Measurements from ENCODE around the gene EN1.
A peak's percentile ranks its signal among the peaks of the same experiment; 100 is the strongest.

DNA sequence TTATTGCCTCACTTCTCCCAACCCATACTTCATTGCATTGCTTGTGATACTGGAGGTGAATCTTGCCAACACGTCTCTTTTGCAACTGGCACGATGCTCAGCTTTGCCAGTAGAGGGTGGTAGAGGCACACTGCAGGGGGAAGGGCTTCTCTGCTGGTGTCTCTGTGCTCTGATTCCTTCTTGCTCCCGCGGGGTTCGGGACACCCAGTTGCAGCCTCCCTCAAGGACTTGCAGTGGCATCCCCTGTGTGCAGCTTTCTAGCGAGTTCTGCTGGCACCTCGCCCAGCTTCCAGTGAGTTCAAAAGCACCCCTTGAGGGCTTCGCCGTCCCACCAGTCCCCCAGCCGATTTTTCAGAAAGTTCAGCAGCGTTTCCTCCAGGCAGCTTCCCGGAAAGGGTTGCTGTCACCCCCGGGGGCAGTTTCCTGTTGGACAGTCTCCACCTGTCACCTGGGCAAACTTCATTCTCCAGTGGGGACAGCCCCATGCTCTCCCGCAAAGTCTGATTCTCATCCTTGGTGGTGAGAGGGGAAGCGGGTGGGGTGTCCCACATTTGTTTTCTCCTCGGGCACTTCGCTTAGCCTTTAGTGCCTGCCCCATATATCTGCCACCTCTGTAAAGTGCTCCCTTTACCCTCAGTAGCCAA lies 35.4 kb upstream of the EN1 start:
- TF ChIP-seq, protein P1, sequence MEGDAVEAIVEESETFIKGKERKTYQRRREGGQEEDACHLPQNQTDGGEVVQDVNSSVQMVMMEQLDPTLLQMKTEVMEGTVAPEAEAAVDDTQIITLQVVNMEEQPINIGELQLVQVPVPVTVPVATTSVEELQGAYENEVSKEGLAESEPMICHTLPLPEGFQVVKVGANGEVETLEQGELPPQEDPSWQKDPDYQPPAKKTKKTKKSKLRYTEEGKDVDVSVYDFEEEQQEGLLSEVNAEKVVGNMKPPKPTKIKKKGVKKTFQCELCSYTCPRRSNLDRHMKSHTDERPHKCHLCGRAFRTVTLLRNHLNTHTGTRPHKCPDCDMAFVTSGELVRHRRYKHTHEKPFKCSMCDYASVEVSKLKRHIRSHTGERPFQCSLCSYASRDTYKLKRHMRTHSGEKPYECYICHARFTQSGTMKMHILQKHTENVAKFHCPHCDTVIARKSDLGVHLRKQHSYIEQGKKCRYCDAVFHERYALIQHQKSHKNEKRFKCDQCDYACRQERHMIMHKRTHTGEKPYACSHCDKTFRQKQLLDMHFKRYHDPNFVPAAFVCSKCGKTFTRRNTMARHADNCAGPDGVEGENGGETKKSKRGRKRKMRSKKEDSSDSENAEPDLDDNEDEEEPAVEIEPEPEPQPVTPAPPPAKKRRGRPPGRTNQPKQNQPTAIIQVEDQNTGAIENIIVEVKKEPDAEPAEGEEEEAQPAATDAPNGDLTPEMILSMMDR (IDR thresholded peaks at IDR 0.05) = peak; percentile 74 to 94
- no peak for TF ChIP-seq POLR2AphosphoS5 (IDR thresholded peaks at IDR 0.05)
